ENCODE data around the gene DYNLRB1. TPM values are rescaled to one million over a fixed set of nuclear protein-coding genes. Genes with fewer than 3 reads are reported as not detected.
A peak's percentile ranks its signal among the peaks of the same experiment; 100 is the strongest.

Gene DYNLRB1
- total RNA-seq, 1 experiment from 2014 or later = 200 TPM

GRCh38 chr20:34534391-34535165, 18.4 kb downstream of the DYNLRB1 start:
- DNase-seq (ENCODE audit: low spot score) = no peak

GRCh38 chr20:34535301-34535840, 19.1 kb downstream of the DYNLRB1 start:
- no peak for DNase-seq (ENCODE audit: low spot score)

- no peak for DNase-seq (ENCODE audit: low spot score)
These were observed 19.6 kb downstream of the DYNLRB1 start for GRCh38 chr20:34535857-34536256.

- no peak for DNase-seq (ENCODE audit: low spot score)
These were observed 20.7 kb downstream of the DYNLRB1 start for GRCh38 chr20:34536798-34537394.

GRCh38 chr20:34537651-34538050, 21.4 kb downstream of the DYNLRB1 start:
- no peak for DNase-seq (ENCODE audit: low spot score)

GRCh38 chr20:34538671-34539123, 22.5 kb downstream of the DYNLRB1 start:
- peak; percentile 38 for DNase-seq (ENCODE audit: low spot score)

- DNase-seq (ENCODE audit: low spot score) = no peak
These were observed 23.5 kb downstream of the DYNLRB1 start for GRCh38 chr20:34539756-34540155.

GRCh38 chr20:34540596-34541263, 24.5 kb downstream of the DYNLRB1 start:
- no peak for DNase-seq (ENCODE audit: low spot score)

GRCh38 chr20:34541264-34541901, 25.2 kb downstream of the DYNLRB1 start:
- no peak for DNase-seq (ENCODE audit: low spot score)

- DNase-seq (ENCODE audit: low spot score) = no peak
These were observed 25.7 kb downstream of the DYNLRB1 start for GRCh38 chr20:34541917-34542316.

GRCh38 chr20:34542439-34542838, 26.2 kb downstream of the DYNLRB1 start:
- no peak for DNase-seq (ENCODE audit: low spot score)

- DNase-seq (ENCODE audit: low spot score) = no peak
These were observed 27.3 kb downstream of the DYNLRB1 start for GRCh38 chr20:34543463-34544056.

- no peak for DNase-seq (ENCODE audit: low spot score)
These were observed 28.0 kb downstream of the DYNLRB1 start for GRCh38 chr20:34544109-34544796.

- no peak for DNase-seq (ENCODE audit: low spot score)
These were observed 30.5 kb downstream of the DYNLRB1 start for GRCh38 chr20:34546751-34547181.

GRCh38 chr20:34547844-34548613, 31.8 kb downstream of the DYNLRB1 start:
- DNase-seq (ENCODE audit: low spot score) = no peak

GRCh38 chr20:34549291-34549928, 33.2 kb downstream of the DYNLRB1 start:
- DNase-seq (ENCODE audit: low spot score) = peak; percentile 51

- DNase-seq (ENCODE audit: low spot score) = no peak
These were observed 33.7 kb downstream of the DYNLRB1 start for GRCh38 chr20:34549929-34550305.

GRCh38 chr20:34552569-34552968, 36.3 kb downstream of the DYNLRB1 start:
- no peak for DNase-seq (ENCODE audit: low spot score)

- peak; percentile 21 for DNase-seq (ENCODE audit: low spot score)
These were observed 37.2 kb downstream of the DYNLRB1 start for GRCh38 chr20:34553366-34553867.

All from A172 (cell line).